ENCODE measurements around the gene XCL2.
"Not testable (repeated sequence)": the region's sequence is repeated elsewhere in the genome, so short reads cannot be mapped to it uniquely, and the experiment has no call there.

XCL2 gene

GRCh38 chr1:168555508-168556046 lies 11.8 kb upstream of the XCL2 start:
- ATAC-seq, result no peak

- no peak for ATAC-seq
Measured at GRCh38 chr1:168554603-168555483, 11.0 kb upstream of the XCL2 start.

- no peak for ATAC-seq
Measured at GRCh38 chr1:168553680-168554553, 10.1 kb upstream of the XCL2 start.

DNA sequence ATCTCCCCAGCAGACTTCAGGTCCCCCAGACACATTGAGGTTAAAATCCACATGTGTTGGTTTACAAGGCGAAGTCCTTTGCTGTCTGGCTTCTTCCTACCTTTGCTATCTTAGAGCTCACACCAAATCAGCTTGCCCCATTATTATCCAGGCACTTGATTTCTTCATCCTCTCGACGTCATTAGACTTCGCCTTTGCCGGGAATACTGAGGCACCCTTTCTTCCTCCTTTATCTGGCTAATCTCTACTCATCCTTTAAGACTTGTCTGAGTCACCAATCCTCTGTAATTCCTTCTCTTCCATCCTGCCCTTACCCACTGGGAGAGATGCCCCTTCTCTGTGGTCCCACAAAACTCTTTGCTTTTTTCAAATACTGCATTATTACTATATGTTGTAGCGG lies 9.2 kb upstream of the XCL2 start:
- ATAC-seq, result no peak

- no peak for ATAC-seq
Measured at GRCh38 chr1:168551688-168552087, 7.9 kb upstream of the XCL2 start.

DNA sequence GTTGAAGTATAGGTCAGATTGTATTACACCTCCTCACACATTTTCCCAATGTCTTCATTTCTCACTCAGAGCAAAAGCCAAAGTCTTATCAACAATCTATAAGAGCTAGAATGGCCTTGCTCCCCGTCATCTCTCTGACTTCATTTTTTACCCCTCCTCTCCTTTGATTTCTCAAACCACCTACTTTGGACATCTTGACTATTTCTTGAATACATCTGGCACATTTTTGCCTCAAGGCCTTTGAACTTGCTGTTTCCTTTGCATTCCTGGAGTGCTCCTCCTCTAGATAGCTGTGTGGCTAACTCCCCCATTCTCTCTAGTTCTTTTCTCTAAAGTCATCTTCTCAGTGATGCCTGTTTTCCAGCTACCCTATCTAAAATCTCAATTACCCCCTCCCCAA lies 7.2 kb upstream of the XCL2 start:
- no peak for ATAC-seq

DNA sequence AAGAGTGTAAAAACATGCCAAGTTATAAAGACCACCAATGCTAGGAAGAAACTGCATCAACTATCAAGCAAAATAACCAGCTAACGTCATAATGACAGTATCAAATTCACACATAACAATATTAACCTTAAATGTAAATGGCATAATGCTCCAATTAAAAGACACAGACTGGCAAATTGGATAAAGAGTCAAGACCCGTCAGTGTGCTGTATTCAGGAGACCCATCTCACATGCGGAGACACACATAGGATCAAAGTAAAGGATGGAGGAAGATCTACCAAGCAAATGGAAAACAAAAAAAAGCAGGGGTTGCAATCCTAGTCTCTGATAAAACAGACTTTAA lies 2.7 kb upstream of the XCL2 start:
- not testable (repeated sequence) for ATAC-seq

DNA sequence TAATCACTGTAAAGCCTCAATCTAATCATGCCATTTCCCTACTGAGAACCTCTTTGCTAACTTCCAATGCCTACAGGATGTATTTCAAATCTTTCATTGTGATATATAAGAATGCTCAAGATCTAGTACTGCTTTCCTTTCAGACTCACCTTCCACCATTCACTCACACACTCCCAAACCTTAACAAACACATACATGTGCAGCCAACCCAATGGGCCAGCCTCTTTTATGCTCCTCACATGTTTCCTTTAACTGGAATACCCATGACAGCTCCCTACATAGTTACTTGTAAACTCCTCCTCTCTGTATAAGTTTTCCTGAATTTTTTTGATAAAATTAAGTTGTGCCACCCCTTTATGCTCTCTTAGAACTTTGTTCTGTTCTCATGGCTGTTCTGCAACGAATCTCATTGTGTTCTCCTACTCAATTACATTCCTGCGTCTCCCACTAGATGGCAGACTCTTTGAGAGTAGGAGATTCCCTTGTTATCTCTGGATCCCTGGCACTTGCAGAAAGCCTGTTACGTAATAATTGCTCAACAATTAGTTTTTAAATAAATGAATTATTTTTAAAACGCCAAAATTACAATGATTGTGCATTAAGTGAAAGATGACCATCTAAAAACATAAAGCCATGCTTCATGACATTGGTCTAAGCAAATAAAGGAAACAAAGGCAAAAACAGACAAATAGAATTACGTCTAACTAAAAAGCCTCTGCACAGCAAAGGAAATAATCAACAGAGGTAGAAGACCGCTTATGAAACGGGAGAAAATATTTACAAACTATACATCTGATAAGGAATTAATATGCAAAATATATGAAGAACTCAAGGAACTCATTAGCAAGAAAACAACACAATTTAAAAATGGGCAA lies 2.1 kb upstream of the XCL2 start:
- not testable (repeated sequence) for ATAC-seq

DNA sequence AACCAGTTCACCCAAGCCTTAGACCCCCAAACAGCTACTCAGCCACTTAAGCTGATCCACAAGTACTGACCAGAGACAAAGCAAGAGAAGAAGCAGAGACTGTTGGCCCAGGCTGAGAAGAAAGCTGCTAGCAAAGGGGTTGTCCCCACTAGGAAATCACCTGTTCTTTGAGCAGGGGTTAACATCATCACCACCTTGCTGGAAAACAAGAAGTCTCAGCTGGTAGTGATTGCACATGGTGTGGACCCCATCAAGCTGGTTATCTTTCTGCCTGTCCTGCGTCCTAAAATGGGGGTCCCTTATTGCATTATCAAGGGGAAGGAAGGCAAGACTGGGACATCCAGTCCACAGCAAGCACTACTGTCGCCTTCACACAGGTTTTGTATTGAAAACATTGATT lies 819 bp downstream of the XCL2 start:
- not testable (repeated sequence) for ATAC-seq

DNA sequence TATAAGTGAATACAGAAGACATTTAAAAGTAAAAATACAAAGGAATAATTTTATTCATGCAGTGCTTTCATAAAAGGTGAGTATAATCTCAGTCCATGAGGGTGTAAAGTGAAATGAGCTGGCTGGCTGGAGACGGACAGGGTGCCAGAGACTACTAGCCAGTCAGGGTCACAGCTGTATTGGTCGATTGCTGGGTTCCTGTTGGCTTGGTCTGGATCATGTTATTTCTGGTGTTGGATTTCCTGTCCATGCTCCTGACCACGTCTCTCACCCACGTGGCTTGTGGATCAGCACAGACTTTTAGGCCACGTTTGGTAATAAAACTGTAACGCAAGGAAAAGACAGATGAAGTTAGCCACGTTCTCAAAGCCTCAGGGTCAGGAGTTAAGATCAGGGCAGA lies 3.0 kb downstream of the XCL2 start:
- ATAC-seq, result not testable (repeated sequence)

GRCh38 chr1:168535536-168535935 lies 8.3 kb downstream of the XCL2 start:
- peak; percentile 22 to 47 for ATAC-seq

DNA sequence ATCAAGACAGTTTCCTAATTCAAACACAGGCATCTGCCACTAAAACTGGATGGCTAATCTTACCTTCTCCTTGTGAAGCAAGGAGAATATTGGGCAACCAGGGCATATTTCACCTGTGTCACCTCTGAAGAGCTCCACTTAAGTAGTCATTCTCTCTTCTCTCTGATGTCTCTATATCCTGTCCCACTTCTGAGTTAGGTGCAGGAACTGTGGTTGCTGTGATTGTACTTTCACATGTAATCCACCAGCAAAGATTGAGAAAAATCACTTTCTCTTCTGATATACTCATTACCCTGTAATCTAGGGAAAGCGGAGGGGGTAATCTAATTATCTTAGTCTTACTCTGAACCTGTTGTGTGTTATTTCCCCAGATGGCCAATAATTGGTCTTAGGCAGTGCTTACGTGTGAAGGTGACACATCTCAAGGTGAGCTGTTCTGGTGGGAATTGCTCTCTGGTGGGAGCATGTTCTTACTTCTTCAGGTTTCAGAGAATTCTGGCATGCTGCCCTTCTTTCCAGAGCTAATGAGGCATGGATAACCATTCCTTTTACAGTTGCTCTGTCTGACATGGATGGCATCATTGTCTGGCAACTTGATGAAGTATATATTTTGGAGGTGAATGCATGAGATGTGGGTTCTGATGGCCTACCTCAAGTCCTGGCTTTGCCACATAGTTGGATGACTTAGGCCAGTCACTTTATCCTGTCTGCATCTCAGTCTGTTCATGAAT lies 12.0 kb downstream of the XCL2 start:
- ATAC-seq, result peak; percentile 81 to 84

DNA sequence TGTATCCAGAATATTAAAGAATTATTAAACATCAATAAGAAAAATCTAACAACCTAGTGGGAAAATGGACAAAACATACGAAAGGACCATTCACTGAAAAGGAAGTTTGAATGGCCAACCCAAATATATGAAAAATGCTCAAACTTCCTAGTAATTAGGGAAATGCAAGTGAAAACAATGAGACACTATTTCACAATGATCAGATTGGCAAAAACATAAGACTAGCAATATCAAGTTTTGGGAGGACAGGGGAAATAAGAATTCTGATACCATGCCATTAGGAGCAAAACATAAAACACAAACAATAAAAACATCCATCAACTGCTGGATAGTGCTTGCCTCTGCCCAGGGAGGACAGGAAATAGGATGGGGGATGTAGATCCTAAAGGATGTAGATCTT lies 14.3 kb downstream of the XCL2 start:
- no peak for ATAC-seq

- no peak for ATAC-seq
Measured at GRCh38 chr1:168521401-168522000, 22.3 kb downstream of the XCL2 start.

DNA sequence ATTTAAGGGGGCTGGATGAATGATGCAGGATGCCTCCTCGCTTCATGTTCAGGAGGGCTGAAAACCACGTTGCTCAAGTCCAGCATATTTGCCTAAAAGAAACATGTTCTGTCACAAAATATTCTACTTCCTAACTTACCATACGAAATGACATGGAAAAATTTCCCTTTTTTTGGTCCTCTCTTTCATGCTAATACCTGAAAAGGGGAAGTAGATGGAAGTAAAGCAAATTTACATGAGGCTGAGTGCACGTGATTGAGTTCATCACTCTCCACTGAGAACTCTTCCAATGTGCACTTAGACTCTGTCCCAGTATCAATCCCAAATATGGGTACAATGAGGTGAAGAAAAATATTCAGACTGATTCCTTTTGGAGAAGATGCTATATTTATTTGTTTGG lies 23.0 kb downstream of the XCL2 start:
- no peak for ATAC-seq

DNA sequence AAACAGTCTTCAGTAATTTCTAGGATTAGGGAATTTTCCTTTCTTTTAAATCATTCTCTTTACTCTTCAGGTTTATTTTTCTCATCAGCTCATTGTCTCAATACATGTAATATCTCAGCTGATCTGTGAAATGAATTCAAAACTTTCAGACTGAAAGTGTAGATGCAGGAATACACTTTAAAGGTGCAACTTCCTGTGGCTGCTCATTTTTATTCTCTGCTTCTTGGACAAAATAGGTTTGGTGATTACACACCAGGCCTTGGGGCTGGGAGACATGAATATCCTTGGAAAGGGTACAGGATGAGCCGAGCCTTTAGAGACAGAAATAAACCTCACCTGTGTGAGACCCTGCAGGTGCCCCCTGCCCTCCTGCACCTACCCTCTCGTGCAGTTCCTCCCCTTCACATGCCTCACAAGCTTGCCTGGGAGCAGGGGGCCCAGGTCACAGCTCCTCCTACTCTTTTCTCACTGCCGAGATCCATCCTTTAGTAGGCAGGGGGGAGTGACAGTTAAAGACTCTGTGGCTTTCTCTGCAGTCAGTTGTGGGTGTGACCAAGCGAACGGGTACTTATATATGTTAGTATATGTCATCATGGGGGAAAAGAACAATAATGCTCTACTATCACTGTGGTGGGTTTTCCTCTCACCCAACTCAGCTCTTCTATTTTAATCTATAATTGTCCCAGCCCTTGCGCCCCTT lies 23.6 kb downstream of the XCL2 start:
- peak; percentile 67 to 85 for ATAC-seq

DNA sequence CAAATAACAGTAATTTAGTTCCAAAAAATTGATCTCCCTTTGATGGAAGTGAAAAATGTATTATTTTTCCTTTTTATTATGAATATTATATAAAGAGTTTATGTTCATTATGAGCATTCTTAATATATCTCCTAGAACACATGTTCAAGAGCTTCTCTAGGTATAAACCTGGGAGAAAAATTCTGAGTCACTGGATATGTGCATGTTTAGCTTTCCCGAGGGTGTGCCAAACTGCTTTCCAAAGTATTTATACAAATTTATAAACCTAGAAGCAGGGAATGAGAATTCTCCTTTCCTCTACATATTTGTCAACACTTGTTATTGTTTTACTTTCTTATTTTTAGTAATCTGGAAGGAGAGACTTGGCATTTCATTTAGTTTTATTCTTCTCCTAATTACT lies 25.0 kb downstream of the XCL2 start:
- no peak for ATAC-seq

- ATAC-seq, result no peak
Measured at GRCh38 chr1:168518201-168518689, 25.6 kb downstream of the XCL2 start.

DNA sequence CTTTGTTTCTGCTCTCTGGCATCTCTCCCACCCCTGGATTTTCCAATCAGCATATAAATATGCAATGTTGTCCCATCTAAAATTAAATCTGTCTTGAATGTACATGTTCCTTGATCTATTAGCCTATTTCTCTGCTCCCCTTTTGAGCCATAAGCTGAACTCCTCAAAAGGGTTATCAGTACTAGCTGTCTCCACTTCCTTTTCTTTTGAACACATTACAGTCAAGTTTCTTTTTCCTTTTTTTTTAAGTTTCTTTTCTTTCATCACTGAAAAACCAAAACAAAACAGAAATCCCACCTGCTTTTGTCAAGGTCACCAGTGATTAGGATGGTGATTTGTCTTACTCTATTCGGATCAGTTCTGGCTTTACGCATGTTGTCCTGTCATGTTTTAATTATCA lies 29.3 kb downstream of the XCL2 start:
- ATAC-seq, result no peak

DNA sequence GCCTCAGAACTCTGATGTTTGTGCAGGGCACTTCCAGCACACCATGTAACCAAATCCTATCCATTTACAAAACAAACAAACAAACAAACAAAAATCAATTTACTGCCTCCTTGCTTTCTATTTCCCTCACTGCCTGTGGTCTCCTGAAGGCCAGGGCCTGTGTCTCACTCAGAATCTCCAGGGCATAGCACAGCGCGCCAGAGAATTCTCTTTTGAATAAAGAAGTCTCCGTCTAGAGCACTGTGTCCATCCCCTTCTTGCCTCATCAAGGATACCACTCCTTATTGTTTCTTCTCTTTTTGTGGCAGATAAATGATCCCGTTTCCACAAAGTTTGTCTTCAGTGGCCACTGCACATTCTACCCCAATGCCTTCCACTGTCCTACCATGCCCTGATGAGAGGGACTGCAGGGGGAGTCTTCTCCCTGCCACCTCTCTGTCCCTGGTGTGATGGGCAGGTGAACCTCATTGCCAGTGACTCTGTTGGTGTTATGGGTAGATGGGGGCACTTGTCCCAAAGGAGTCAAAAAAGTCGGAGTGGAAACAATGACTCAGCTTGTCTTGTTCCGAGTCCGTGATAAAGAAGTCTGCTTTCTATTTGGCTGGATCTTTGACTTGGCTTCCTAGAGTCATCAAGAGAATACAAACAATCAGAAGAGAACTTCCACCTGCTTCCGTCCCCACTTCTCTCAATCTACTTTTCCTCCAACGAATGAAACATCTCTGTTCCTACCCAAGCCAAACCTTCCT lies 30.0 kb downstream of the XCL2 start:
- ATAC-seq, result no peak
